GM19351 (cell line): ENCODE results near the gene SYK.

Source experiments
- ATAC-seq: cut with Tn5 transposase; IDR thresholded peaks from one replicate; pipeline ENCODE4 v1.9.1; 2021; ENCODE audit warnings: mild to moderate bottlenecking, moderate library complexity; ENCODE audit not compliant: unreplicated experiment

Gene SYK

DNA sequence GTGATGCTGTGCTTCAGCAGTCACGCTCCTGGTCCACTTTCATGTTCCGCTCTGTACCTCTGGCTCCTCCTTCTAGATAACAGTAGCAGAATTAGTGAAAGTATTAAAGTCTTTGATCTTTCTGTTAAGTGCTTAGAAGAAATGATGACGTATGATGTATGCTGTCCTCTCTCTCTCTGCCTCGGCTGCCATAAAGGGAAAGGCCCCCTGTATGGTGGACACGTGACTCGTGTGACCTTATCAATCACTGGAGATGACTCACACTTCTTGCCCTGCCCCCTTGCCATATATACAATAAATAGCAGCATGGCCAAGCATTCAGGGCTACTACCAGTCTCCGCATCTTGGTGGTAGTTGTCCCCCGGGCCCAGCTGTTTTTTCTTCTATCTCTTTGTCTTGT, 100.3 kb downstream of the SYK start:
- no peak for ATAC-seq

DNA sequence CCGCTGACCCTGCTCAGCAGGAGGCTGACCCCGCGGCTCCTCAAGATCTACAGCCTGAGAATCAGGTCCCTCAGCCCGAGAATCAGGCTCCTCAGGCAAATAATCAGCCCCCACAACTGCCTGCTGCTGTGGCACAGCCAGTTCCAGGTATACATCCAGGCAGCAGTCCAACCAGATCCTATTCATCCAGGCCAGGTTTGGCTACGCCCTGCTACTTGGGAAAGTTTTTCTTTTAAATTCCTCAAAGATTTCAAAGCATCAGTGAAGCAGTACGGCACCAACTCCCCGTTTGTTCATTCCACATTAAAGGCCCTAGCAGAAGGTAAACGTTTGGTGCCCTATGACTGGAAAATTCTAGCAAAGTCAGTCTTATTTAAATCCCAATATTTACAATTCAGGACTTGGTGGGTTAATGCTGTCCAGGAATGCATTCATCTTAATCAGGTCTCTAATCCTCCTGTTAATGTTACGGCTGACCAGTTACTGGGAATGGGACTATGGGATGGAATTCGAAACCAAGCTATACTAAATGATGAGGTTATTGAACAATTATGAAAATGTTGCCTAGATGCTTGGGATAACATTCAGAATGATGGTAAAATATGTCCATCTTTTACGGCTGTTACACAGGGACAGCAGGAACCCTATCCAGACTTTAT, 102.3 kb downstream of the SYK start:
- no peak for ATAC-seq

DNA sequence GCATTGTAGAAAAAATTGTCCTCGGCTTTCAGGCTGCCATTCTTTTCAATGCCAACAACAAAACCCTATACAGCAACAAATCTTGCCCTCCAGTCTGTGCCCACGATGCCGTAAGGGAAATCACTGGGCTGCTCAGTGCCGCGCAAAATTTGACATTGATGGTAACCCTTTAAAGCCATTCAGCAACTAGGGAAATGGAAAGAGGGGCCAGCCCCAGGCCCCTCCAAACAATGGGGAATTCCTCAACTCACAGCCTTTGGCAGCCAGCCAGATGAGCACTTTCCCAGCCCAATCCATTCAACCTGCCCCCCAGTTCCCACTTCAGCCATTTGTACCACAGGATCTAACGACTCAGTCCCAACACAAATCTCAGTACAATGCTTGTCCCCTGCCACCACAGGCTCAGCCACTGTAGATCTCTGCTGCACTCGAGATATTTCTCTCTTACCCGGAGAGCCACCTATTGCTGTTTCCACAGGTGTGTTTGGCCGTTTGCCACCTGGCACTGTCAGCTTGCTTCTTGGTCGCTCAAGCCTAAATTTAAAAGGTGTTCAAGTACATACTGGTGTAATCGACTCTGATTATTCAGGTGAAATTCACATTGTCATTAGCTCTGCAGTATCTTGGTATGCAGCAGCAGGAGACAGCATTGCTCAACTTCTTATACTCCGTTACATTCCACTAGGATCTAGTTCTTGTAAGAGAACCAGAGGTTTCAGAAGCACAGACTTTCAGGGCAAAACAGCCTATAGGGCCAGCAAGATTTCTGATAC, 103.3 kb downstream of the SYK start:
- ATAC-seq, result no peak

DNA sequence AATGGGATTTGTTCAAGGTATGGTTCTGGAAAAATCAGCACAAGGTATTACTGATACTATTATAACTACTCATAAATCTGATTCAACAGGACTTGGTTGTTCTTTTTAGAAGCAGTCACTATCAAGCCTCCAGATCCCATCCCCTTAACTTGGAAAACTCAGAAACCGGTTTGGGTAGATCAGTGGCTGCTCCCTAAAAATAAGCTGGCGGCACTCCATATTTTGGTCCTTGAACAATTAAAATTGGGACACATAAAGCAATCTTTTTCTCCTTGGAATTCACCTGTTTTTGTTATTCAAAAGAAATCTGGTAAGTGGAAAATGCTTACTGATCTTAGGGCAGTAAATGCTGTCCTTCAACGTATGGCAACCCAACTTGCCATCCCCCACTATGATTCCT, 104.2 kb downstream of the SYK start:
- ATAC-seq, result no peak

DNA sequence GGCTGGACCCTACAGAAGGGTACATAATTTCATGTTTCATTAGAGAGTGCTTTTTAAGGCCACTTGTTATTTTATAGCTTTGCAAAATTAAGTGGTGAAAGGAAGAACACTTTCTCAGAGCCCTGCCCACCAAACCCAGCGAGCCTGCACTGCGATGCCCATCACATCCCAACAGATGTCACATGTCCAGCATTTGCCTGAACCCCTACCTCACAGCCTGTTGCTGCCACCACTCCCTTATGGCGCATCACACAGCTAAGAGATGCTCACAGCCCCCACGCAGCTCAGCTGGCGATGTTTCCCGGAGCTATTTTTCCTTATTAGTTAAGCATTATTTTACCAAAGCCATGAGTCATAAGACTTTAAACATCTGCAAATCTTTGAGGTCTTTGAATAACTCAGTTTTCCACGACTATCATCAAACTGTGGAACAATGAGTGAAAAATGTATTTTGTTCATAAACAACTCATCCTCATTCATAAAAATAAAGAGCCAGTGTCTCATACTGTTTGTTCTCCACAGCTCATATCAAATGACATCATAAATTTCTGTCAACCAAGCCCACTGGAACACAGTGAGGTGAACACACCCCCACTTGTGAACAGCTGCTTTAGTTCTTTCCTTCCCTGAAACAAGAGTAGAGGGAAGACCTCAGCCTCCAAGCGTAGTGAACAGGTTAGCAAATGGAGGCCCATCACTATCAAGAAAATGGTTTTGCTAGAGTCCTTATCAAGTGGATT, 104.9 kb downstream of the SYK start:
- ATAC-seq, result no peak

DNA sequence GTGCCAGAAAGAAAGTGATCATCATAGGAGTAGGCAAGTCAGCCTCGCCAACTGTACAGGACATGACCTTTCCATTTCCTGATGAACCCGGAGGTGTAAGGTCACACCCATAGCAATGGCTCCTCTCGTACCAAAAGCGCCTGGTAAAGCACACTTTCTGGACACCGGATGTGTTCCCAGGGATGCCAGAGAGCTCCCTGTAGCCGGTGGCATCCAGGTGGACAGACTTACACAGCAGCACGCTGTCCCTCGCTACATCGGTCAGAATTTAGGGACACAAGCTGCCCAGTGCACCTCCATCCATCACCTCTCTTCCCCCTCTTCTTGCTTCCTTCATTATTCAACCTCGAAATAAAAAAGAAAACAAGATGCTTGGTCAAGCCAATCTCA, 105.4 kb downstream of the SYK start:
- ATAC-seq, result no peak

DNA sequence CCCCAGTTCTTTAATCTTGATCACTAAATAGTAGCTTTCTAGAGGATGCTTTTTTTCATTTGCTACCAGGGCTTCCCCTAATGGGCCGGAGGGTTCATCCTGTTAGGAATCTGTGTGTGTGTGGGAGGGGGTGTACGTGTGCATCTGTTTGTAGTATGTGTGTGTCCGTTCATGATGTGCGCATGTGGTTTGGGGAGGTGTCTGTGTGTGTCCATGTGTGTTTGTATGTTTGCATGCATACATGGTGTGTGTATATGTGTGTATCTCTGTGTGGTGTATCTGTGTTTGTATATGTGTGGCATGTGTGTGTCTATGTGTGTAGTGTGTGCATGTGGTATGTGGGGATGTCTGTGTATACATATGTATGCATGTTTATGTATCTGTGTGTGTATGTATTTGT, 106.2 kb downstream of the SYK start:
- no peak for ATAC-seq

DNA sequence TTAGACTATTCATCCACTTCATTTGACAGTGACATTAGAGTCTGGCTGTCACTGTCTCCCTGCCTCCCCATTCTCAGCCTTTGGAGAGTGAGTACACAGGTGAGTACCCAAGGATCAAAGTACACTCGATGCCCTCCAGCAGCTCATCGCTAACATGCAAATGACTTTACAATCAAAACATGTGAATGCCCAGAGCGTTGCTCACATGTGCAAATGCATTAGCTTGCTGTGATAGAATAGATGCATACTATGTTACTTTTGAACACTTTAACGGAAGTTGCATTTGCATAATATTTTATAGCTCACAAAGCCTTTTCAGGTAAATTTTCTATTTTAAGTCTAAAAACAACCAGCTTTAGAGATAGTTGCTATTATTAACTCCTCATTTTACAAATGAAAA, 107.6 kb downstream of the SYK start:
- ATAC-seq, result peak; percentile 53

DNA sequence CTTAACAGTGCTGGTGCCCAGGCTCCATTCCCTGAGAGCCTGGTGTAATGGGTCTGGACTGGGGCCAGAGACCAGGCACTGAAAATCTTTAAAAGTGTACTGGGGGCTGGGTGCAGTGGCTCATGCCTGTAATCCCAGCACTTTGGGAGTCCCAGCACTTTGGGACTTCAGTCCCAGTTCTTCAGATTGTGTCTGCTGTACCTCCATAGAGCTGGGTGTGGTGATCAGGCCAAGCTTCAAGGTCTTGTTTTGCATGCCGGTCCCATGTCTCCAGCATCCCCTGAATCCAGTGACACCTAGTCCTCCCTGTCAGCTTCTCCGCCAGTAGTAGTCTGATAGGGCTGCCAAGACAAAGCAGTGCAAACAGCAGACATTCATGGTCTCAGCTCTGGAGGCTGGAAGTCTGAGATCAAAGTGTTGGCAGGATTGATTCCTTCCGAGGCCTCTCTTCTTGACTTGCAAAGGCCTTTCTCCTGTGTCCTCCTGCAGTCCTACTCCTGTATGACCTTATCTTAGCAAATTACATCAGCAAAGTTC, 108.2 kb downstream of the SYK start:
- ATAC-seq, result no peak

DNA sequence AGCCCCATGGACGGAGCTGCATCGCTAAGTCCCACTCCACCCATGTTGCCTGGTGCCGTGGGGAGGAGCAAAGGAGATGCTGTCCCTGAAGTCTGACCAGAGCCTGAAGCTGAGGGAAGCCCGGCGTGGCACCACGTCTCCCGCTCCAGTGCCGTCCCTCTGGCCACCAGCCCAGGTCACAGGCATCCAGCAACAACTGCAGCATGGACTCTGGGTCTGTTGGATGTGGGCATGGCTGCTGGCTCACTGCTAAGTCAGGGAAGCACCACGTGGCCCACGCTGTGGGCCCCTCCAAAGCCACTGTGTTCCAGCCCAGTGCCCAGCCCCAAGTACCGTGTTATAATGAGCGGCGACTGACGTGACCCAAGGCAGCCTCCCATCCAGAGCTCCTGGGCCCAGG, 112.6 kb downstream of the SYK start:
- no peak for ATAC-seq

DNA sequence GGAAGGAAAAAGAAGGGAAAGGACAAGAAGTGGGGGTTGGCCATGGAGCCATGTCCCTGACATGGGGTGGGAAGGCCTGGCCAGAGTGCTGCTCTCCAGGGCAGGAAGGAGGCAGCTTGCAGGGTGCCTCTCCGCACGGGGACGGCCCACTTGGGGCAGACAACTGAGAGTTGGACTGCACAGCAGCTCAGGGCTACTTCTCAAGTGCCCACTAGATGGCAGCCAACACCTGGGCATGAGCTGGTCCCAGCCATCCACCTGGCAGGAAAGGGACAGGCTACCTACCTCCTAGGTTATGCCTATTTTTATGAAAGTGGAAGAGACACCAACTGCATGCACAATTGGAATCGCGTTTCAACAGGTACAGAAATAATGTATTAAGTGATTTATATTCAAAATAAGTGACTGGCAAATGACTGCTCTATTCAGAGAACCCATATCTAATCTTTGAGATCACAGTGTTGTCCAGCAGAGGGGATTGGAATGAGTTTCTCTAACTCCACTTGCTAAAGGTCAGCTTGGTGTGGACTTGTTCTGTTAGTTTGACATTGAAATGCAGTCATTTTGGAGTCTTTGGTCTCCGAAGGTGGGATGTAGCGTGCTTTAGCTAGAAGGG, 113.4 kb downstream of the SYK start:
- peak; percentile 88 for ATAC-seq

DNA sequence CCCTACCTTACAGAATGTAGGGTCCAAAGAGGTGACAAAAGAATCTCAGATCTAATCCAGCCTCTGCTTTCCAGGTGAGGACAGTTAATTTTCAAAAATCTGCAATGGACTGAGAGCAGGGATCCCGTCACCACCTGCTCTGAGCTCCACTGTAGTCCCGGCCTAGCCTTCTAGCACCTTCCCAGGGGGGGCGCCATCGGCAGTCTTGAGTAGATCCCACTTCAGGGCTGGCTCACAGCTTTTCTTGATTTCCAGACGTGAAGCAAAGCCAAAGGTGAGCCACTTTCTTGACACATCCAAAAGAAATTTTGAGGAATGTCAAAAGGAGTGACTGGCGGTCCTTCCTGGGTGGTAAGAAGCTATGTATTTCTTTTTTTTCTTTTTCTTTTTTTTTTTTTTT, 114.1 kb downstream of the SYK start:
- ATAC-seq, result no peak

DNA sequence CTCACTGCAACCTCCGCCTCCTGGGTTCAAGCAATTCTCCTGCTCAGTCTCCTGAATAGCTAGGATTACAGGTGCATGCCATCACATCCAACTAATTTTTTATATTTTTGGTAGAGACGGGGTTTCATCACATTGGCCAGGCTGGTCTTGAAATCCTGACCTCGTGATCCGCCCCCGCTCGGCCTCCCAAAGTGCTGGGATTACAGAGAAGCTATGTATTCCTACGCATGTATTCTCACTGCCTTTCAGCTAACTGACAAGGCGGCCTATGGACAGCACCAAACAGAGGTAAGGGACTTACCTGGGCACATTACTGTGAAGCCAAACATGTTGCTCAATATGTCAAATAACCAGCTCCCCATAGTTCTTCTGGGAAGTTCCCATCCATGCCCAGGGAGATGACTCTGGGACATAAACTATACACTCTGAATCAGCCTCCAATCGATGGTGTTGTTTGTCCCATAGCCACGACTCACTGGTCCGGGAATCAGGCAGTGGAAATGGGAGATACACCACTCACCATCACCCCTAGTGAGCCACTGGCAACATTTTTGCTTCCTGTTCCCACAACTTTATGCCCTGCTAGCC, 114.6 kb downstream of the SYK start:
- ATAC-seq, result no peak

DNA sequence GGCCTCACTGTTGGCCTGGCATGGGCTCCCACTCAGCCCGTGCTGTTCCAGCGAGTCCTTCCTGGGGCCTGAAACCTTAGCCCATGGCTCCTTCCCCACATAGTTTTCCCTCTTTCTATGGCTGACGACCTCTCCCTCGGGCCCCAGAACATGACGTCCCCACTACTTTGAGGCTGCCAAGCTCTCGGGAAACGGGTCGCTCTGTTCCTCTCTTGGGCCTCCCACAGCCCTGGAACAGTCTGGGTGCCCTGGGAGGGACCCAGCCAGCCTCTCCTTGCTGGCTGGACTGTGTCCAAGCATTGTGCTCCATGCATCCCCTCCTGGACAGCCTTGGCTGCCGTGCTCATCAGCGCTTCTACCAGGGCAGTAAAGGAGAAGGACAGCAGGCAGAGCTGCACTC, 118.3 kb downstream of the SYK start:
- ATAC-seq, result no peak

DNA sequence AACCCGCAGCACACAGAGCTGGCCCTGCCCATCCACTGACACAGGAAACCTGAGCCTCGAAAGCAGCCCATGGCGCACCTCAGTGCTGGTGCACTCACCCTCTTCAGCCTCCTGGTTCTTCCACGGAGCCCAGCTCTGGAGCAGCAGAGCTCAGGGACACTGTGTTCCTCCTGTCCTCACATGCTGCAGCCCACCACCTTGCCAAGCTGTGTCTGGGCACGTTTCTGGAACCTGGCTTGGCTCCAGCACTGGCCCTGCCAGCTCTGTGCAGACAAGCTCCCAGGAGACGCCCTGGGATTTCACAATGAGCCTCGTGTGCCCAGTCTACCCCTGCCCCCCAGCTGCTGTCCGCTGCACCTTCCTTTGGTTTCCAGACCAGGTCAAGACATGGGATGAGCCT, 119.5 kb downstream of the SYK start:
- ATAC-seq, result no peak

DNA sequence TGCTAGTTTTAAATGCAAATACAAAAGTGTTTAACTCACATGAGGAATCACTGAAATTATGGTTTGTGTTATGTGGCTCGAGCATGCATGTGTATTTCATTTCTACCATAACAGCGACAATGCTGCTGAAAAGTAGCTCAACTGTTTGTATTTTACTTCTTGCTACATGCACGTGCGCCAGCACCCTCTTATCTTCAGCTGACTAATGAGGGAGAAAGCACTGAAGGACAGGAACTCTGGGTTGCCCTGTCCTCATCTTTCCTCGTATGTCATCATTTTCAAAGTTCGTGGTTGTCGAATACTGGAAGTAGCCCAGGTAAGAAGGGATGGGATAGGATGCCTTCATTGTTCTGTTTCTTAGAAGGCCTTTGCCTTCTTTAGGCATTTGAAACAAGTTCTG, 120.3 kb downstream of the SYK start:
- no peak for ATAC-seq

DNA sequence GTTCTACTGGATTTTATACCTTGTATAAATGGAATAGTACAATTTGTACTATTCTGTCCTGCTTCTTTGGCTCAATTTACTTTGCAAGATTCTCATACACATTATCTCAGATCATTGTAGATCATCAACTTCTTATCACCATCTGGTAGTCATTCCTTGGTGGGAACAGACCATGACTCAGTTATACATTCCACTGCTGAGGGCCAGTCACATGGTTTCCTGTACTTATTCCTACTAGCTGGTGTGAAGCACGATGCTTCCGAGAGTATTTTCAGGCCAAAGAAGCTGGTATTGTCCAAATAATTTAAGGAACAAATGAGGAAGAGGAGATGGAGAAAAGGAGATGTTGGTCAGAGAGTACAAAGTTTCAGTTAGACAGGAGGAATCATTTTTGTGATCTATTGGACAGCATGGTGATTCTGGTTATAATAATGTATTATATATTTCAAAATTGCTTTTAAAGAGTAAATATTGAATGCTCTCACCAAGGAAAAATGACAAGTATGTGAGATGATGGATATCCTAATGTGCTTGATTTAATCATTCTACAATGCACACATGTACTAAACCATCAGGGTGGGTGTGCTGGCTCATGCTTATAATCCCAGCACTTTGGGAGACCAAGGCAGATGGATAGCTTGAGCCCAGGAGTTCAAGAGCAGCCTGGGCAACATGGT, 124.1 kb downstream of the SYK start:
- ATAC-seq, result no peak

DNA sequence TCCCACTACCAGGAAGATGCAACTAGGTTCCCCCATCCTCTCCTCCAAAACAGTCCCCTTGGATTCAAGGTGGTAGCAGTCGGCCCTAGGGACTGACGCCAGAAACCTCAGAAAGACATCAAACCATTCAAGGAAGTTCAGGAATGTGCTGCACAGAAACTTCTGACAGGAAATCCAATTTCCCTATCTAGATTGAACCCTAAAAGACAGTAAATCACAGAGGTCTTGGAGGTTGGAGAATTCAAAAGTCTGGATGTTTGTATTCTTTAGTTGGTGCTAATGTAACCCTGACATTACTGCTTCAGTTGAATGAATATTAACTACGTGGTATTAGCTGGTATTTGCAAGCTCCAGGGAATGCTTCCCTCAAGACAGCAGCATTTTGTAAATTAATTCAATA, 125.3 kb downstream of the SYK start:
- ATAC-seq, result no peak

DNA sequence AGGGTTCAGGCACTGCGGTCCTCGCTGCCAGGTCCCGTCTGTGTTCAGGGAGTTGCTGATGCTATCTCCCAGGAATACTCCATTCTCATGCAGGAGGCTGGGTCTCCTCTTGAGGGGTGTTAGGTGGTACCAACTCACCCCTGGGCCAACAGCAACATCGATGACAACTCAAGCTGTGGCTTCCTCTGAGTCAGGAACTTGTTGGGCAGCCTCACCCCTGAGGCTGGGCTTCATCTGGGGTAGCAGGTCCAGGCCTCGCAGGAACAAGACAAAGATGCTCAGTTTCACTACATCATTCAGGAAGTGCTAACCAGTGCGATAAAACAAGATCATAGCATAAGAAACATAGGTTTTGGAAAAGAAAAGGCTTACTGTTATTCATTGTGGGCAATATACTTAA, 125.9 kb downstream of the SYK start:
- ATAC-seq, result no peak

DNA sequence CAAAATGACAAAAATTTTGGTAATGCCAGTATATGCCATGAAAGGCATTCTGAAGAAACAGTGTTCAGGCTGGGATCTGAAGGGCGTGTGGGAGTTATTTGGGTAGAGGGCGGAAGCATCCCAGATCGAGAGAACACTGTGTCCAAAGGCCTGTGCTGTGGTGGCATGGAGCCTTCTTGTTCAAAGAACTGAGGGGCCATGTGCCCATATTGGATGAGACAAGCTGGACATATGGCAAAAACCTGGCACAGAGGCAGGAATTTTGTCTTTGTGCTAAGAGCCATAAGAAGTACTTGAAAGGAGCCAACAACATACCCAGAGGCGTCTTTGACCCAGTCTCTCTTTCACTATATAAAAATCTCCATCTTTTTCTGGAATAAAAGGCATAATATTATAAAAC, 128.0 kb downstream of the SYK start:
- no peak for ATAC-seq

DNA sequence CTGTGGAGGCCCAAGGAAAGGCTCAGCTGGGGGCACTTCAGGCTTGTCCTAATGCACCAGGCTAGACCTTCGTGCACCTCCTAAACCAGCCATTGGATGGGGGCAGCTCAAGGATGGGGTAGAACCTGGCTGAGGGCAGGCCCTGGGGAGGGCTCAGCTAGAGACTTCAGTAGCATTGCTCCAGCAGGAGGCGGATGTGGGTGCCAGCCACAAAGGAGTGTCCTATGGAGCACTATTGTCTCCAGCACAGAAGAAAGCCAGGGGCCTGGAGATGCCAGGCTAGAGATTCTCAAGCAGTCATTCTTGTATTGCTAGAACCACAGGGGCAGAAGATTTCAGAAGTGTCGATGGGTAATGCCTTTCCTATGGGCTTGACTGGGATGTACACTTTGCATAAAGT, 131.8 kb downstream of the SYK start:
- no peak for ATAC-seq
